Spinal cord (tissue), 10 donors: Measurements from ENCODE around the gene LMBR1L. TPM values are rescaled to one million over a fixed set of nuclear protein-coding genes. Genes with fewer than 3 reads are reported as not detected.

ENCODE experiments used
- DNase-seq, 6 donors: peaks; one replicate each; pipeline versions ENCODE4 v3.0.0 to v3.0.0-alpha.2; 2013 to 2015; ENCODE audit warnings: low spot score in 6 of 6, low read depth in 4 of 6
- H3K27ac ChIP-seq: one replicate; pipeline ENCODE4 v1.5.1; 2013; ENCODE audit warnings: low read depth, low read length, control low read depth
- H3K27me3 ChIP-seq: one replicate; pipeline ENCODE4 v1.6.1; 2013; ENCODE audit warnings: low read length; ENCODE audit not compliant: control insufficient read depth, insufficient read depth
- H3K36me3 ChIP-seq: one replicate; pipeline ENCODE4 v1.6.1; 2013; ENCODE audit warnings: low read length; ENCODE audit not compliant: control insufficient read depth, insufficient read depth
- H3K4me1 ChIP-seq: one replicate; pipeline ENCODE4 v1.6.1; 2013; ENCODE audit warnings: low read length; ENCODE audit not compliant: control insufficient read depth, insufficient read depth
- H3K4me3 ChIP-seq: one replicate; pipeline ENCODE4 v1.5.1; 2013; ENCODE audit warnings: low read depth, low read length, control low read depth
- H3K9me3 ChIP-seq: one replicate; pipeline ENCODE4 v1.6.1; 2013; ENCODE audit warnings: low read length; ENCODE audit not compliant: control insufficient read depth, insufficient read depth
- WGBS: methylation state at CpG from one replicate; pipeline ENCODE4 v1.1.5; 2013; ENCODE audit warnings: missing lambda C conversion rate; ENCODE audit not compliant: insufficient coverage; 5-methylcytosine and 5-hydroxymethylcytosine counted together
- polyA plus RNA-seq, 2 donors: library from polyadenylated mRNA; unstranded; fragments of 120-200 nt; gene quantifications; one replicate each; pipeline ENCODE4 v1.2.1, GENCODE V29; 2013; ENCODE audit not compliant: insufficient read length in 2 of 2
- total RNA-seq, 2 donors: library from RNA; depleted of rRNA in 1 of 2; stranded (reverse); fragments of 120-200 nt in 1 of 2; fragments of >200 nt in 1 of 2; gene quantifications; one replicate each; pipeline versions ENCODE4 v1.2.3 to v1.2.4, GENCODE V29; 2013 to 2014
- donor health status: healthy.

The LMBR1L gene
- total and polyA plus RNA-seq, 4 donors, result 38.0 to 127 (median 64.7) TPM

DNA sequence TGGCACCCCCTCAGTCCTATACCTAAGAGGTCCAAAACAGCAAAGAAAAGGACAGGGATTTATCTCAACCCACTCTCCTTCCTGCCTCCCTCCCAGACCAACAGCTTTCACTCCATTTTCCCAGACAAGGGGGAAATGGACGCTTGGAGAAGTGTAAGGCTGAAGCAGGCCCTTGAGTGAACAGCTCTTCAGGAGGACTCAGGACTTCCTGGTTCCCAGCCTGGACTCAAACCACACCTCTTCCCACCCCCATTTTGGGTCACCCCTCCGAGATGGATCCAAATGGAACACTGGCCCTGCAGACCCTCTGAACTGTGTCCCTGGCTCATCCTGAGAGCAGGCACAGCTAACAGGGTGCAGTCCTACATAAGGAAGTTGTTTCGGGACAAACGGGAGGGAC, 52.8 kb downstream of the LMBR1L start:
- DNase-seq, result no peak
- peaks cover 40% of the 10 kb centered on the region for H3K4me1 ChIP-seq
- 25% methylated on average over 3 of the region's 4 CpGs for WGBS
- H3K9me3 ChIP-seq, result no peaks in the 10 kb centered on the region
- H3K27me3 ChIP-seq, result no peaks in the 10 kb centered on the region
- no peak overlapping the region for H3K27ac ChIP-seq
- H3K4me3 ChIP-seq, result peak overlapping the region; percentile 99
- peaks cover 20% of the 10 kb centered on the region for H3K36me3 ChIP-seq

DNA sequence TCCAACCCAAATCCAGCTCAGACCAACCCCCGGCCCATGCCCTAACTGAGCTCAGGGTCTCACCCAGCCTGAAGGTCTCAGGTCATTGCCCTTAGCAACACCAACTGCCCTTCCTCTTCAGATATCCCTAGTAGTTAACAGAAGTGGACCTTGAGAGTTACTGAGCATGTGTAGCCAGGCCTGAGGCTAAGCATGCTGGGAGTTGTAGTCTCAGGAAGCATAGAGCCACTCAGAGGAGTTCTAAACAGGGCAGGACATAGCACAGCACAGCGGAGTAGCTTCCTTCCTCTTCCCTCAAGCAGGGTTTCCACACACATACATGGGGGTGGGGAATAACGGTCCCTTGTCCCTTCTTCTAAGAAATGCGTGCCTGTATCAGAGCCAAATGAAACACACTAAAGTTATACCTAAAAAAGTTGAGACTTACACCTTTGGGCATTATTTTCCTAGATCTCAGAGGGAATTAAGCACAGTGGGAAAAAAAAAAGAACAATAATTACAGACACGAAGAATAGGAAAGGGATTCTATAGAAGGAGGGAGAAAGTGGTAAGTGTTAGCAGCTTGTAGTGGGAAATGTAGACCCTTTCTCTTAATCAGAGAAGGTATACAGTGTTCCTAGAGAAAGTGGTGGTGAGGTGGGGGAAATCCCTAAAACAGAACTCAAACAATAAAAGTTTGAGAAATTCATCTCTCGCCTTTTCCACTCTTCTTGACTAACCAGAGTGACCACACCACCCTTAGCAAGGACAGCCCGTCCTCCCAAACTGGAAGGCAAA, 54.5 kb downstream of the LMBR1L start:
- Histone ChIP-seq H3K4me3 (no peak overlapping the region), H3K27ac (no peak overlapping the region), H3K36me3 (peaks cover 38% of the 10 kb centered on the region), H3K9me3 (no peaks in the 10 kb centered on the region), H3K27me3 (no peaks in the 10 kb centered on the region), H3K4me1 (peaks cover 40% of the 10 kb centered on the region)
- peak in 3 of 6 donors; percentile 10 to 80 (median 68) for DNase-seq
- WGBS, result 74% methylated on average over 3 of the region's 7 CpGs

GRCh38 chr12:49055092-49055491, 55.6 kb downstream of the LMBR1L start:
- Histone ChIP-seq H3K4me3 (no peak overlapping the region), H3K27ac (no peak overlapping the region)

GRCh38 chr12:49054524-49054923, 56.1 kb downstream of the LMBR1L start:
- Histone ChIP-seq H3K4me3 (no peak overlapping the region), H3K27ac (no peak overlapping the region), H3K4me1 (peaks cover 35% of the 10 kb centered on the region), H3K36me3 (peaks cover 54% of the 10 kb centered on the region), H3K27me3 (no peaks in the 10 kb centered on the region), H3K9me3 (no peaks in the 10 kb centered on the region)
- DNase-seq, result no peak
- WGBS, result 97% methylated on average over 10 of the region's 10 CpGs

More at GRCh38 chr12:49055092-49055491, 55.6 kb downstream of the LMBR1L start:
- 81% methylated on average over 3 of the region's 4 CpGs for WGBS
- Histone ChIP-seq H3K36me3 (peaks cover 48% of the 10 kb centered on the region), H3K27me3 (no peaks in the 10 kb centered on the region), H3K9me3 (no peaks in the 10 kb centered on the region), H3K4me1 (peaks cover 35% of the 10 kb centered on the region)
- no peak for DNase-seq

GRCh38 chr12:49054096-49054495, 56.6 kb downstream of the LMBR1L start:
- Histone ChIP-seq H3K4me3 (no peak overlapping the region), H3K9me3 (no peaks in the 10 kb centered on the region), H3K36me3 (peaks cover 58% of the 10 kb centered on the region), H3K4me1 (peaks cover 31% of the 10 kb centered on the region), H3K27ac (no peak overlapping the region), H3K27me3 (no peaks in the 10 kb centered on the region)
- DNase-seq, result no peak
- WGBS, result 97% methylated on average over 3 of the region's 5 CpGs

DNA sequence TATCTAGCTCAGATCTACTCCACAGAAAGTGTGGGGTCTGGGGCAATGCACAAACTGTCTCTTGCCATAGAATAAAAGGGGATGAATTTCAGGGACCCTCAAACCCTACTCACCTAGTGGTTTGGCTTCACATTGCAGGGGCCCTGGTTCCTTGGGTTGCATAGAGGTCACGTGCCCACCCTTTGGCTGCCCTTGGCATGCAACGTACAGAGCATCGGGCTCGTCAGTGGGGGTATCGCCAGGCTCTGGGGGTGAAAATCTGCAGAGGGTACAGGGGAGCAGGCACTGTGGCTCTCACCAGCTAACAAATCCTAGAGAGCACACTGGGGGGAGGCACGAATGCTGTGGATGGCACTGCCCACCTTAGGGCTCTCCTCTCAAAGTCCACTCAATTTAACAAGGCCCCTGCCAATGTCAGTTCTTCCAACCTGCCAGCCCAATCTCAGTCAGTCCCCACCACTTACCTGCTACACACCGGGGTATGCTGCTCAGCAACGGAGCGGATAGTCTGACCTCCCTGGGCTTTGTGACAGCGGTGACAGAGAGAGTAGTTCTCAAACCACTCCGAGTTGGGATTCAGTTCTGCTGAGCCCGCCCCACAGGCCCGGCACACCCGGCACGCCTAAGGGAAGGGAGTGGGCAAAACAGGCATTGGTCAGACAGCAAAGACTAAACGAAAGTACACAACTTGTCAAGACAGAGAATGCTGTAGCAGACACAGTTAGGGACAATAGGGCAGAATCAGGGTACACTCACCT, 58.0 kb downstream of the LMBR1L start:
- 92% methylated on average over 16 of the region's 16 CpGs for WGBS
- no peak overlapping the region for H3K27ac ChIP-seq
- H3K4me3 ChIP-seq, result no peak overlapping the region
- H3K9me3 ChIP-seq, result no peaks in the 10 kb centered on the region
- no peak for DNase-seq
- peaks cover 70% of the 10 kb centered on the region for H3K36me3 ChIP-seq
- peaks cover 17% of the 10 kb centered on the region for H3K4me1 ChIP-seq
- no peaks in the 10 kb centered on the region for H3K27me3 ChIP-seq

- Histone ChIP-seq H3K9me3 (no peaks in the 10 kb centered on the region), H3K27ac (no peak overlapping the region), H3K4me3 (no peak overlapping the region), H3K4me1 (peaks cover 9% of the 10 kb centered on the region), H3K27me3 (no peaks in the 10 kb centered on the region), H3K36me3 (peaks cover 77% of the 10 kb centered on the region)
- no peak for DNase-seq
- 96% methylated on average over 18 of the region's 20 CpGs for WGBS
Measured at GRCh38 chr12:49051777-49052438, 58.7 kb downstream of the LMBR1L start.

DNA sequence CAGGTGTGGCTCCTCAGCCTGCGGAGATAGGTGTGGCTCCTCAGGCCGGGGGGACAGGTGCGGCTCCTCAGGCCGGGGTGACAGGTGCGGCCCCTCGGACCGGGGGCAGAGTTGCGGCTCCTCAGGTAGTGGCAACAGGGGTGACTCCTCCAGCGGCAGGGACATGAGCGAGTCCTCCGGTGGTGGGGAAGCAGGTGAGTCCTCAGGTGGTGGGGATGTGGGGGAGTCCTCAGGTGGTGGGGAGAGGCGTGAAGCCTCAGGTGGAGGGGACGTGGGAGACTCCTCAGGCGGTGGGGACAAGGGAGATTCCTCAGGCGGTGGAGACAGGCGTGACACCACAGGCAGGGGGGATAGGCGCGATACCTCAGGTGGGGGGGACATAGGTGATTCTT, 59.3 kb downstream of the LMBR1L start:
- Histone ChIP-seq H3K27ac (no peak overlapping the region), H3K36me3 (peaks cover 83% of the 10 kb centered on the region), H3K9me3 (no peaks in the 10 kb centered on the region), H3K27me3 (no peaks in the 10 kb centered on the region), H3K4me3 (no peak overlapping the region), H3K4me1 (peaks cover 8% of the 10 kb centered on the region)
- 96% methylated on average over 18 of the region's 18 CpGs for WGBS
- DNase-seq, result no peak

DNA sequence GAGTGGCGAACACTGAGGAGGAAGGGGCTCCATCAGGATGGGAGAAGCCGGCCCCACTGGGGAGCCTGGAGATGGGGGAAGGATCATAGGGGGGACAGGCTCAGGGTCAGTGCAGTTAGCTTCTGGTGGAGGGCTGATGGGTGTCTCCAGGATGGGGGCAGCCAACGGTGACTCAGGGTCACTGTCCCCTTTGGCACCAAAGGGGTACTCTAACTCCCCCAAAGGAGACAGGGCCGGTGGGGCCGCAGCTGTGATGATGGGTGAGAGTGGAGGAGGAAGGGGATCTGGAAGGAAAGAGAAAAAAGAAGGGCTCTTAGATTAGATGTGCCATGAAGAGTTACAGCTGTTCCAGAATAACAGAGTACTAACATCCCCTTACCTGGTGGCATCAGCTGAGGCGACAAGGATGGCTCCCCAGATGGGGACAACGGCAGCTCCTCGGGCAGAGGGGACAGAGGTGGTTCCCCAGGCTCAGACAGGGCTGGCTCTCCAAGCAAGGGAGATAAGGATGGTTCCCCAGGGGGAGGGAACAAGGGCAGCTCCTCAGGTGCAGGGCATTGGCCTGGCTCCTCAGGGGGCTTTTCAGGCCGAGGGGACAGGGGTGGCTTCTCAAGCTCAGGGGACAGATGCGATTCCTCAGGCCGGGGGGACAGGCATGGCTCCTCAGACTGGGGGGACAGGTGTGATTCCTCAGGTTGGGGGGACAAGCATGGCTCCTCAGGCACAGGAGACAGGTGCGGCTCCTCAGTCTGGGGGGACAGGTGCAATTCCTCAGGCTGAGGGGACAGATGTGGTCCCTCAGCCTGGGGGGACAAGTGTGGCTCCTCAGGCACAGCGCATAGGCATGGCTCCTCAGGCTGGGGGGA, 59.9 kb downstream of the LMBR1L start:
- H3K27me3 ChIP-seq, result no peaks in the 10 kb centered on the region
- peaks cover 89% of the 10 kb centered on the region for H3K36me3 ChIP-seq
- H3K9me3 ChIP-seq, result no peaks in the 10 kb centered on the region
- H3K4me1 ChIP-seq, result peaks cover 6% of the 10 kb centered on the region
- no peak for DNase-seq
- H3K4me3 ChIP-seq, result no peak overlapping the region
- WGBS, result 94% methylated on average over 9 of the region's 13 CpGs
- H3K27ac ChIP-seq, result no peak overlapping the region
